Measurements from ENCODE around the gene PSMB3.

DNA sequence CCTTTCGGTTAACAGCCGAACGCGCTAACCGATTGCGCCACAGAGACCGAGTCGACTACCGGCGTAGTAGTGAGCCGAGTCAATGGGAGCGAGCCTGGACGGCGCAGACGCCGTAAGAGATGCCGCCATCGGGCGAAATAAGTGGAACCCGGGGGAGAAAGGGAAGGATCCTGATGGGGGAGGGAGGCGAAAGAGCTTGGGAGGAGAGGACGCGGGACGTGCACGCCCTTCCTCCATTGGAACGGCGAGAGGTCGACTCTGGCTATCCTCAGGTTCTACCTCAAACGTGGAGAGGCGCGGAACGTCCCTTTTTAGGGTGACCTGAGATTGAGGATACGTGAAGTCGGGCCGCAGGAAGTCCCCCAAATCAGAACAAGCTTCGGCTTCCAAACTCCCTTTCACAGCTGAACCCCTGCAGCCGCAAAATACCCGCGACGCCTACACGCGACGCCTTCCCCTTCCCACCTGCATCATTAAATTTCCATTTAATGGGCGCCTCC is 683 bp upstream of the PSMB3 start:
- TF ChIP-seq, protein P1, sequence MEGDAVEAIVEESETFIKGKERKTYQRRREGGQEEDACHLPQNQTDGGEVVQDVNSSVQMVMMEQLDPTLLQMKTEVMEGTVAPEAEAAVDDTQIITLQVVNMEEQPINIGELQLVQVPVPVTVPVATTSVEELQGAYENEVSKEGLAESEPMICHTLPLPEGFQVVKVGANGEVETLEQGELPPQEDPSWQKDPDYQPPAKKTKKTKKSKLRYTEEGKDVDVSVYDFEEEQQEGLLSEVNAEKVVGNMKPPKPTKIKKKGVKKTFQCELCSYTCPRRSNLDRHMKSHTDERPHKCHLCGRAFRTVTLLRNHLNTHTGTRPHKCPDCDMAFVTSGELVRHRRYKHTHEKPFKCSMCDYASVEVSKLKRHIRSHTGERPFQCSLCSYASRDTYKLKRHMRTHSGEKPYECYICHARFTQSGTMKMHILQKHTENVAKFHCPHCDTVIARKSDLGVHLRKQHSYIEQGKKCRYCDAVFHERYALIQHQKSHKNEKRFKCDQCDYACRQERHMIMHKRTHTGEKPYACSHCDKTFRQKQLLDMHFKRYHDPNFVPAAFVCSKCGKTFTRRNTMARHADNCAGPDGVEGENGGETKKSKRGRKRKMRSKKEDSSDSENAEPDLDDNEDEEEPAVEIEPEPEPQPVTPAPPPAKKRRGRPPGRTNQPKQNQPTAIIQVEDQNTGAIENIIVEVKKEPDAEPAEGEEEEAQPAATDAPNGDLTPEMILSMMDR (conservative IDR thresholded peaks at IDR 0.05) = no peak
- TF ChIP-seq ZFX (IDR thresholded peaks at IDR 0.05) = no peak

Data from C4-2B (cell line).